ENCODE data around the gene TEX264. TPM values are rescaled to one million over a fixed set of nuclear protein-coding genes. Genes with fewer than 3 reads are reported as not detected.

Gene TEX264
- polyA plus RNA-seq, 3 donors: 58.3 to 108 (median 80.8) TPM

DNA sequence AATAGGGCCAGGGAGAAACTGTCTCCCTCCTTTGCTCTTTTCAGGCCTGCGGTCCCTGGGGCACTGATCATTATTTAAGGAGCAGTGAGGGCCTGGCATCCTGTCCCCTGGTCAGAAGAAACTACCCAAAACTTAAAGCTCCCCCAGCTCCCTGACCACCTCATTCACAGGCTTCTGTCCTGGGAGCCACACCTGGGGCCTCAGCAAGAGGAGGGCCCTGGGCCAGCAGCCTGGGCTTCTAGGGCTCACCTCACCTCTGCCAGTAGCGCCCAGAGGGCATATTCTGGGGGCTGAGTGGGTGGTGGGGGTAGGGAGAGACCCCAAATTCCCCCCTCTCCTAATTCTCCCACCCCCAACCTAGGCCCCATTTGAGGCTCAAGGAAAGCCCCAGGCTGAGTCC is 31.1 kb downstream of the TEX264 start:
- Mint-ChIP-seq H3K9me3 (no peaks in the 10 kb centered on the region), H3K27ac (no peak overlapping the region), H3K4me3 (no peak overlapping the region), H3K4me1 (no peaks in the 10 kb centered on the region), H3K27me3 (ENCODE audit: low read depth in 3 of 3) (peaks cover 3 to 10% (median 5%) of the 10 kb centered on the region in 3 donors), H3K36me3 (peaks cover 76 to 87% of the 10 kb centered on the region in 2 donors)
- no peaks in the 10 kb centered on the region for H3K79me2 ChIP-seq (ENCODE audit: insufficient read depth, low read length)
- no peaks in the 10 kb centered on the region for H3K9me3 ChIP-seq (replicated peaks in 1 of 2; ENCODE audit: control insufficient read depth in 1 of 2, insufficient read depth in 1 of 2, low read length in 2 of 2)
- H3K36me3 ChIP-seq (replicated peaks in 1 of 2; ENCODE audit: control insufficient read depth in 1 of 2, insufficient read depth in 2 of 2, low read length in 2 of 2): peaks cover 82 to 90% of the 10 kb centered on the region in 2 donors
- intact Hi-C loops (cut with micrococcal nuclease): no loop called here
- no CpG with 5 or more reads among the region's 2 CpGs for WGBS (ENCODE audit: insufficient coverage)
- no peaks in the 10 kb centered on the region for H3K4me1 ChIP-seq (ENCODE audit: control insufficient read depth in 1 of 2, insufficient read depth in 2 of 2, low read length in 2 of 2)
- no peak for TF ChIP-seq CTCF (IDR thresholded peaks at IDR 0.05)
- H3K9ac ChIP-seq (ENCODE audit: insufficient read depth, low read length, poor library complexity, severe bottlenecking): no peak overlapping the region
- H2AFZ ChIP-seq (ENCODE audit: insufficient read depth, low read depth, low read length, poor library complexity, severe bottlenecking): no peak overlapping the region
- H4K20me1 ChIP-seq (ENCODE audit: insufficient read depth, low read length): peaks cover 44% of the 10 kb centered on the region
- no peak overlapping the region for H3K4me3 ChIP-seq (replicated peaks in 1 of 3; ENCODE audit: low read depth in 2 of 3, low read length in 3 of 3)
- H3K27me3 ChIP-seq (ENCODE audit: control insufficient read depth in 2 of 2, insufficient read depth in 2 of 2, low read length in 2 of 2): peaks cover 0 to 4% of the 10 kb centered on the region in 2 donors
- no peak for DNase-seq
- H3K4me2 ChIP-seq (replicated peaks; ENCODE audit: extremely low read depth, low read length, poor library complexity, severe bottlenecking): no peak overlapping the region
- H3K27ac ChIP-seq (ENCODE audit: low read depth in 1 of 2, low read length in 2 of 2): no peak overlapping the region

DNA sequence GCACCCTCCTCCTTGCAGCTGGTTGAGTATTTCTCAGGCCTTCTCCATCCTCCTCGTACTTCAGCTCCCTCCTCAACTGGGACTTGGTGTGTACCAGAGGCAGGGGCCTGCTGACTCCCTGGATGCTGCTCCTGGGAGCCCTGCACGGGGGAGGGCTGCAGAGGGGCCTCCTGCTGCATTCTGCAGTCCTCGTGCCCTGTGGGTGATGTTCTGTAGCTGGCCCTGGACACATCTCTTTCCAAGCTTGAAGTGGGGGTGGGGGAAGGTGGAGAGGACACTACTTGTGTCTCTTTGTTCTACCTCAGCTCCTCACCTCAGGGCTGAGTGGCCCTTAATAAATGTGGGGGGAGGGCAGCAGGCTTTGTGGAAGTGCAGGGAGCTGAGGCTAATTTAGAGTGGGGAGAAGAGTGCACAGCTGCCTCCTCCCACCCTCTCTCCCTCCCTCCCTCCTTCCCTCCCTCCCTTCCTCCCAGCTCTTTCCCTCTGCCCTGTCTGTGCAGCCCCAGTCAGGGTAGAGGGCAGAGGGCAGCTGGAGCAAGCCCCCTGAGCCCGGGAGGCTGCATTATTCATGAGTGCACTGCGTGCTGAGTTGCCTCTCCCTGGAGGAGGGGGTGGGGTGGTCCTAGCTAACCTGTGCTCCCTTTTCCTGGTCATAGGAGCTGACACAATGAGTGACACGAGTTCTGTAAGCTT is 32.2 kb downstream of the TEX264 start:
- no peak overlapping the region for H2AFZ ChIP-seq (ENCODE audit: insufficient read depth, low read depth, low read length, poor library complexity, severe bottlenecking)
- H3K27me3 ChIP-seq (ENCODE audit: control insufficient read depth in 2 of 2, insufficient read depth in 2 of 2, low read length in 2 of 2): peaks cover 0 to 8% of the 10 kb centered on the region in 2 donors
- Mint-ChIP-seq H3K4me3 (no peak overlapping the region), H3K27ac (peak overlapping the region in 1 of 7 donors; percentile 68), H3K36me3 (peaks cover 68 to 79% of the 10 kb centered on the region in 2 donors), H3K9me3 (peaks cover 0 to 7% (median 0%) of the 10 kb centered on the region in 7 donors), H3K4me1 (no peaks in the 10 kb centered on the region), H3K27me3 (ENCODE audit: low read depth in 3 of 3) (peaks cover 5 to 17% (median 9%) of the 10 kb centered on the region in 3 donors)
- H3K9me3 ChIP-seq (replicated peaks in 1 of 2; ENCODE audit: control insufficient read depth in 1 of 2, insufficient read depth in 1 of 2, low read length in 2 of 2): no peaks in the 10 kb centered on the region
- H3K4me1 ChIP-seq (ENCODE audit: control insufficient read depth in 1 of 2, insufficient read depth in 2 of 2, low read length in 2 of 2): no peaks in the 10 kb centered on the region
- H3K36me3 ChIP-seq (replicated peaks in 1 of 2; ENCODE audit: control insufficient read depth in 1 of 2, insufficient read depth in 2 of 2, low read length in 2 of 2): peaks cover 72 to 80% of the 10 kb centered on the region in 2 donors
- no peak overlapping the region for H3K9ac ChIP-seq (ENCODE audit: insufficient read depth, low read length, poor library complexity, severe bottlenecking)
- no peak overlapping the region for H3K27ac ChIP-seq (ENCODE audit: low read depth in 1 of 2, low read length in 2 of 2)
- H3K79me2 ChIP-seq (ENCODE audit: insufficient read depth, low read length): no peaks in the 10 kb centered on the region
- TF ChIP-seq CTCF (IDR thresholded peaks at IDR 0.05): no peak
- no peak for DNase-seq
- 93% methylated on average over 4 of the region's 6 CpGs for WGBS (ENCODE audit: insufficient coverage)
- no peak overlapping the region for H3K4me2 ChIP-seq (replicated peaks; ENCODE audit: extremely low read depth, low read length, poor library complexity, severe bottlenecking)
- peaks cover 33% of the 10 kb centered on the region for H4K20me1 ChIP-seq (ENCODE audit: insufficient read depth, low read length)
- no peak overlapping the region for H3K4me3 ChIP-seq (replicated peaks in 1 of 3; ENCODE audit: low read depth in 2 of 3, low read length in 3 of 3)
- intact Hi-C loops (cut with micrococcal nuclease): no loop called here
